GM21515 (cell line): Measurements from ENCODE around the gene RPL32.
"Not testable (repeated sequence)": the region's sequence is repeated elsewhere in the genome, so short reads cannot be mapped to it uniquely, and the experiment has no call there.

Experiments
- ATAC-seq: cut with Tn5 transposase; IDR thresholded peaks from one replicate; pipeline ENCODE4 v1.9.1; 2021; ENCODE audit not compliant: unreplicated experiment

Gene RPL32

GRCh38 chr3:12841149-12841969 is at the start of gene RPL32:
Gene RPL32 (minus strand): TSS chr3:12841565. CDS start chr3:12840237, 1,328 bp downstream.
- ATAC-seq: peak; percentile 88

GRCh38 chr3:12890610-12891390 is 49.4 kb upstream of the RPL32 start:
- ATAC-seq: no peak

GRCh38 chr3:12886736-12887135 is 45.4 kb upstream of the RPL32 start:
- ATAC-seq: no peak

- ATAC-seq: peak; percentile 55
These were observed 44.8 kb upstream of the RPL32 start for GRCh38 chr3:12886106-12886679.

- ATAC-seq: no peak
These were observed 44.2 kb upstream of the RPL32 start for GRCh38 chr3:12885583-12885930.

- no peak for ATAC-seq
These were observed 43.6 kb upstream of the RPL32 start for GRCh38 chr3:12884790-12885582.

- no peak for ATAC-seq
These were observed 42.9 kb upstream of the RPL32 start for GRCh38 chr3:12884186-12884680.

- no peak for ATAC-seq
These were observed 41.3 kb upstream of the RPL32 start for GRCh38 chr3:12882336-12883310.

- not testable (repeated sequence) for ATAC-seq
These were observed 40.5 kb upstream of the RPL32 start for GRCh38 chr3:12881858-12882257.

- no peak for ATAC-seq
These were observed 37.9 kb upstream of the RPL32 start for GRCh38 chr3:12879191-12879815.

- ATAC-seq: not testable (repeated sequence)
These were observed 37.4 kb upstream of the RPL32 start for GRCh38 chr3:12878758-12879157.

GRCh38 chr3:12878141-12878574 is 36.8 kb upstream of the RPL32 start:
- ATAC-seq: no peak

- no peak for ATAC-seq
These were observed 35.7 kb upstream of the RPL32 start for GRCh38 chr3:12877040-12877439.

GRCh38 chr3:12875857-12876836 is 34.8 kb upstream of the RPL32 start:
- ATAC-seq: no peak

- no peak for ATAC-seq
These were observed 30.1 kb upstream of the RPL32 start for GRCh38 chr3:12871404-12871983.

GRCh38 chr3:12870942-12871341 is 29.6 kb upstream of the RPL32 start:
- ATAC-seq: peak; percentile 45

GRCh38 chr3:12869035-12869621 is 27.8 kb upstream of the RPL32 start:
- ATAC-seq: no peak
